ENCODE results near the gene PRICKLE1. TPM values are rescaled to one million over a fixed set of nuclear protein-coding genes. Genes with fewer than 3 reads are reported as not detected.

Gene PRICKLE1
- total and polyA plus RNA-seq, 2 donors (not counting 3 experiments of a cell fraction or from before 2014, with no cell fraction given), result 34.3 to 86.0 TPM

DNA sequence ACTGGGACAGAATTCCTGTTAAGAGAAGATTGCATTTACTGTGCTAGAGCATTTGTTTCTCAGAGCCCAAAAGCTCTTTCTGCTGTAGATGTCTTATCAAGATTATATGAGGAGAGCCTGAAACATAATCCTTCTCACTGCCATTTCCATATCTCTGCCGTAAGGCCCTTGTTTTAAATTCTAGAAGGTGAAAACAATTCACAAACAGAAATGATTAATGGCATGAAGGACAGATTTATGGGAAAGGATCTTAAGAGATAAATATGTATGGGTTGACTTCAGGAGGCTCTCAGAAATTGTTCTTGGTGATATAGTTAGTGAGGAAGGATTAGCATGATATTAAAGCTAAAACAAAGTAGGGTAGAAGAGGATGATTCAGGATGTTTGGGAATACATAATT lies 40.8 kb upstream of the PRICKLE1 start:
- Histone ChIP-seq H3K9me3 (replicated peaks; ENCODE audit: control insufficient read depth, insufficient read depth, low read length) (no peaks in the 10 kb centered on the region), H3K27ac (ENCODE audit: insufficient read depth, low read depth, low read length) (no peak overlapping the region), H3K79me2 (ENCODE audit: control insufficient read depth, insufficient read depth, low read length) (no peaks in the 10 kb centered on the region), H2AFZ (ENCODE audit: low read depth, low read length) (no peak overlapping the region), H3K9ac (replicated peaks; ENCODE audit: extremely low read depth, insufficient read depth, low read length) (no peak overlapping the region), H4K20me1 (replicated peaks; ENCODE audit: control insufficient read depth, extremely low read depth, insufficient read depth, low read length) (no peaks in the 10 kb centered on the region), H3K4me2 (ENCODE audit: insufficient read depth, low read length) (no peak overlapping the region), H3K4me1 (ENCODE audit: control insufficient read depth, extremely low read depth, insufficient read depth, low read length) (no peaks in the 10 kb centered on the region), H3K36me3 (ENCODE audit: control insufficient read depth in 2 of 2, extremely low read depth in 1 of 2, insufficient read depth in 2 of 2, low read length in 2 of 2) (no peaks in the 10 kb centered on the region), H3K27me3 (ENCODE audit: control insufficient read depth in 2 of 2, insufficient read depth in 2 of 2, low read length in 2 of 2) (no peaks in the 10 kb centered on the region), H3K4me3 (replicated peaks in 1 of 3; ENCODE audit: insufficient read depth in 1 of 3, low read depth in 1 of 3, low read length in 3 of 3) (no peak overlapping the region), H3K9me1 (replicated peaks; ENCODE audit: control insufficient read depth, extremely low read depth, insufficient read depth, low read length) (no peaks in the 10 kb centered on the region)
- TF ChIP-seq POLR2A (IDR thresholded peaks at IDR 0.05; ENCODE audit: low read depth, low read length) (no peak), FOS (IDR thresholded peaks at IDR 0.05; ENCODE audit: borderline replicate concordance, insufficient read depth, low read length) (no peak), JUN (IDR thresholded peaks at IDR 0.05; ENCODE audit: borderline replicate concordance, insufficient read depth, insufficient read length, low read depth) (no peak), EZH2 (IDR thresholded peaks at IDR 0.05; ENCODE audit: borderline replicate concordance, low read depth, low read length, severe bottlenecking) (no peak), POLR2AphosphoS5 (IDR thresholded peaks at IDR 0.05; ENCODE audit: insufficient read depth, low read depth, low read length) (no peak), MYC (IDR thresholded peaks at IDR 0.05; ENCODE audit: low read depth, low read length) (no peak), GATA2 (IDR thresholded peaks at IDR 0.05; ENCODE audit: insufficient read depth, insufficient read length, low read depth, low read length) (no peak)
- TF ChIP-seq, protein P1, sequence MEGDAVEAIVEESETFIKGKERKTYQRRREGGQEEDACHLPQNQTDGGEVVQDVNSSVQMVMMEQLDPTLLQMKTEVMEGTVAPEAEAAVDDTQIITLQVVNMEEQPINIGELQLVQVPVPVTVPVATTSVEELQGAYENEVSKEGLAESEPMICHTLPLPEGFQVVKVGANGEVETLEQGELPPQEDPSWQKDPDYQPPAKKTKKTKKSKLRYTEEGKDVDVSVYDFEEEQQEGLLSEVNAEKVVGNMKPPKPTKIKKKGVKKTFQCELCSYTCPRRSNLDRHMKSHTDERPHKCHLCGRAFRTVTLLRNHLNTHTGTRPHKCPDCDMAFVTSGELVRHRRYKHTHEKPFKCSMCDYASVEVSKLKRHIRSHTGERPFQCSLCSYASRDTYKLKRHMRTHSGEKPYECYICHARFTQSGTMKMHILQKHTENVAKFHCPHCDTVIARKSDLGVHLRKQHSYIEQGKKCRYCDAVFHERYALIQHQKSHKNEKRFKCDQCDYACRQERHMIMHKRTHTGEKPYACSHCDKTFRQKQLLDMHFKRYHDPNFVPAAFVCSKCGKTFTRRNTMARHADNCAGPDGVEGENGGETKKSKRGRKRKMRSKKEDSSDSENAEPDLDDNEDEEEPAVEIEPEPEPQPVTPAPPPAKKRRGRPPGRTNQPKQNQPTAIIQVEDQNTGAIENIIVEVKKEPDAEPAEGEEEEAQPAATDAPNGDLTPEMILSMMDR (IDR thresholded peaks at IDR 0.05; ENCODE audit: extremely low read depth in 1 of 2, insufficient read depth in 1 of 2, low read depth in 1 of 2, low read length in 2 of 2), result no peak
- TF ChIP-seq, protein P2, sequence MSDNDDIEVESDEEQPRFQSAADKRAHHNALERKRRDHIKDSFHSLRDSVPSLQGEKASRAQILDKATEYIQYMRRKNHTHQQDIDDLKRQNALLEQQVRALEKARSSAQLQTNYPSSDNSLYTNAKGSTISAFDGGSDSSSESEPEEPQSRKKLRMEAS (IDR thresholded peaks at IDR 0.05; ENCODE audit: insufficient read depth, insufficient read length), result no peak
- POLR2A ChIA-PET, result no interaction called here
- no peak for DNase-seq (ENCODE audit: low read depth, low spot score)
- CTCF ChIA-PET, result no interaction called here
- intact Hi-C loops (cut with micrococcal nuclease), result no loop called here
- BruUV-seq (replicated peaks), result no TSS peak
- dilution Hi-C loops (cut with MboI; ENCODE audit: extremely low pct_ligation_motif_present, low sequenced_read_pairs), result no loop called here
- no peak for FAIRE-seq

All from endothelial cell of umbilical vein (primary cell).